ENCODE measurements around the gene SLC10A7.

DNA sequence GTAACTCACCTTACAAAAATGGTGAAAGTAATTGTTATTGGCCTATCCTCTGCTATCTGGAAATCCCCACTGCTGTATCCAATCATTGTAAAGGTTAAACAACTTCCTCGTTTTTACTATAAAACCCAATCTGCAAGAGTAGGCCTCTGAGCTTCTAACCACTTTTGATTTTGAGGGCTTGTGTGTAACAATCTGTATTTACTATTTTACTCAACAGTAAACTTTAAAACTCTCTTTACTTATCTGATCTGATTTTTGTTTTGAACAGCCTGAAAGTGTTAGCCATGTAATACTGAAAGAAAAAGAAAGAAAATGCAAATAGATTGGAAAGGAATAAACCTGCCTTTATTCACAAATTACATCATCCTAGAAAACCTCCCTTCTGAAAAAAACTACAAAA lies 63.1 kb downstream of the SLC10A7 start:
- TF ChIP-seq, protein P1, sequence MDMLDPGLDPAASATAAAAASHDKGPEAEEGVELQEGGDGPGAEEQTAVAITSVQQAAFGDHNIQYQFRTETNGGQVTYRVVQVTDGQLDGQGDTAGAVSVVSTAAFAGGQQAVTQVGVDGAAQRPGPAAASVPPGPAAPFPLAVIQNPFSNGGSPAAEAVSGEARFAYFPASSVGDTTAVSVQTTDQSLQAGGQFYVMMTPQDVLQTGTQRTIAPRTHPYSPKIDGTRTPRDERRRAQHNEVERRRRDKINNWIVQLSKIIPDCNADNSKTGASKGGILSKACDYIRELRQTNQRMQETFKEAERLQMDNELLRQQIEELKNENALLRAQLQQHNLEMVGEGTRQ (IDR thresholded peaks at IDR 0.05; ENCODE audit: low read depth, low read length), result no peak
- TF ChIP-seq POLR2A (IDR thresholded peaks at IDR 0.05; ENCODE audit: low read depth, low read length) (no peak), CHD1 (IDR thresholded peaks at IDR 0.05; ENCODE audit: low read depth, low read length) (no peak)
- TF ChIP-seq, protein P2, sequence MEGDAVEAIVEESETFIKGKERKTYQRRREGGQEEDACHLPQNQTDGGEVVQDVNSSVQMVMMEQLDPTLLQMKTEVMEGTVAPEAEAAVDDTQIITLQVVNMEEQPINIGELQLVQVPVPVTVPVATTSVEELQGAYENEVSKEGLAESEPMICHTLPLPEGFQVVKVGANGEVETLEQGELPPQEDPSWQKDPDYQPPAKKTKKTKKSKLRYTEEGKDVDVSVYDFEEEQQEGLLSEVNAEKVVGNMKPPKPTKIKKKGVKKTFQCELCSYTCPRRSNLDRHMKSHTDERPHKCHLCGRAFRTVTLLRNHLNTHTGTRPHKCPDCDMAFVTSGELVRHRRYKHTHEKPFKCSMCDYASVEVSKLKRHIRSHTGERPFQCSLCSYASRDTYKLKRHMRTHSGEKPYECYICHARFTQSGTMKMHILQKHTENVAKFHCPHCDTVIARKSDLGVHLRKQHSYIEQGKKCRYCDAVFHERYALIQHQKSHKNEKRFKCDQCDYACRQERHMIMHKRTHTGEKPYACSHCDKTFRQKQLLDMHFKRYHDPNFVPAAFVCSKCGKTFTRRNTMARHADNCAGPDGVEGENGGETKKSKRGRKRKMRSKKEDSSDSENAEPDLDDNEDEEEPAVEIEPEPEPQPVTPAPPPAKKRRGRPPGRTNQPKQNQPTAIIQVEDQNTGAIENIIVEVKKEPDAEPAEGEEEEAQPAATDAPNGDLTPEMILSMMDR (conservative IDR thresholded peaks at IDR 0.05; ENCODE audit: low read depth, low read length), result no peak
